Ramos (cell line): ENCODE data around the gene PAM16.
"Not testable (repeated sequence)": the region's sequence is repeated elsewhere in the genome, so short reads cannot be mapped to it uniquely, and the experiment has no call there.

Experiments used
- in situ Hi-C: fragments of 300-500 bp; cut with MboI; formaldehyde crosslinking; loops from one replicate; pipeline ENCODE4 v1.14.3; 2022; ENCODE audit warnings: low sequenced_read_pairs; ENCODE audit not compliant: unreplicated experiment

PAM16 gene

GRCh38 chr16:4350787-4351659 lies at the start of gene PAM16:
Gene PAM16, minus strand, starts transcription at chr16:4351321. Its CDS starts 87 bp downstream, at chr16:4351234.
- in situ Hi-C loops: no loop called here

GRCh38 chr16:4399001-4399730 lies 48.0 kb upstream of the PAM16 start:
- in situ Hi-C loops: loop anchor here (5.0 kb wide), 1 partner anchor 37 kb away; no protein-coding TSS in a partner anchor

GRCh38 chr16:4395055-4395726 lies 44.1 kb upstream of the PAM16 start:
- in situ Hi-C loops: loop anchor here (5.0 kb wide), 1 partner anchor 33 kb away; no protein-coding TSS in a partner anchor

GRCh38 chr16:4393850-4394249 lies 42.7 kb upstream of the PAM16 start:
- in situ Hi-C loops: not testable (repeated sequence)

- in situ Hi-C loops: no loop called here
These were observed 42.1 kb upstream of the PAM16 start for GRCh38 chr16:4393240-4393600.

- in situ Hi-C loops: no loop called here
These were observed 41.5 kb upstream of the PAM16 start for GRCh38 chr16:4392382-4393239.

- in situ Hi-C loops: no loop called here
These were observed 40.7 kb upstream of the PAM16 start for GRCh38 chr16:4391631-4392381.

- in situ Hi-C loops: no loop called here
These were observed 39.4 kb upstream of the PAM16 start for GRCh38 chr16:4390266-4391260.

- in situ Hi-C loops: no loop called here
These were observed 38.2 kb upstream of the PAM16 start for GRCh38 chr16:4389051-4389955.

GRCh38 chr16:4388271-4389021 lies 37.3 kb upstream of the PAM16 start:
- in situ Hi-C loops: no loop called here

- in situ Hi-C loops: no loop called here
These were observed 36.7 kb upstream of the PAM16 start for GRCh38 chr16:4387781-4388180.

- in situ Hi-C loops: no loop called here
These were observed 35.9 kb upstream of the PAM16 start for GRCh38 chr16:4386951-4387565.

- in situ Hi-C loops: no loop called here
These were observed 35.3 kb upstream of the PAM16 start for GRCh38 chr16:4386451-4386805.

GRCh38 chr16:4385789-4386450 lies 34.8 kb upstream of the PAM16 start:
- in situ Hi-C loops: no loop called here

- in situ Hi-C loops: no loop called here
These were observed 34.1 kb upstream of the PAM16 start for GRCh38 chr16:4385066-4385788.
